Subcutaneous abdominal adipose tissue (tissue), 5 donors: ENCODE data around the gene CD14.

ENCODE experiments used
- H3K27ac ChIP-seq: one replicate; pipeline ENCODE4 v1.7.0; 2013; ENCODE audit warnings: low read depth, mild to moderate bottlenecking, inconsistent platforms, low read length, moderate library complexity
- H3K27me3 ChIP-seq, 5 donors: one replicate each; pipeline ENCODE4 v1.7.0; 2013; ENCODE audit warnings: low read length in 5 of 5, inconsistent platforms in 1 of 5; ENCODE audit not compliant: control insufficient read depth in 5 of 5, insufficient read depth in 4 of 5
- H3K36me3 ChIP-seq, 5 donors: one replicate each; pipeline ENCODE4 v1.7.0; 2013; ENCODE audit warnings: low read length in 5 of 5; ENCODE audit not compliant: control insufficient read depth in 5 of 5, insufficient read depth in 5 of 5
- H3K4me1 ChIP-seq, 5 donors: one replicate each; pipeline ENCODE4 v1.7.0; 2013; ENCODE audit warnings: low read length in 5 of 5, mild to moderate bottlenecking in 3 of 5, moderate library complexity in 1 of 5; ENCODE audit not compliant: control insufficient read depth in 5 of 5, insufficient read depth in 5 of 5
- H3K4me3 ChIP-seq, 5 donors: one replicate each; pipeline ENCODE4 v1.7.0; 2013; ENCODE audit warnings: low read length in 5 of 5, low read depth in 1 of 5
- H3K9ac ChIP-seq, 5 donors: one replicate each; pipeline ENCODE4 v1.7.0; 2013; ENCODE audit warnings: low read length in 5 of 5, mild to moderate bottlenecking in 4 of 5, moderate library complexity in 3 of 5
- H3K9me3 ChIP-seq, 5 donors: one replicate each; pipeline ENCODE4 v1.7.0; 2013; ENCODE audit warnings: low read length in 5 of 5; ENCODE audit not compliant: control insufficient read depth in 5 of 5
- donor health status: healthy.
- donor health status: healthy.
- donor health status: healthy.
- donor health status: healthy.
- donor health status: healthy.

Gene CD14

DNA sequence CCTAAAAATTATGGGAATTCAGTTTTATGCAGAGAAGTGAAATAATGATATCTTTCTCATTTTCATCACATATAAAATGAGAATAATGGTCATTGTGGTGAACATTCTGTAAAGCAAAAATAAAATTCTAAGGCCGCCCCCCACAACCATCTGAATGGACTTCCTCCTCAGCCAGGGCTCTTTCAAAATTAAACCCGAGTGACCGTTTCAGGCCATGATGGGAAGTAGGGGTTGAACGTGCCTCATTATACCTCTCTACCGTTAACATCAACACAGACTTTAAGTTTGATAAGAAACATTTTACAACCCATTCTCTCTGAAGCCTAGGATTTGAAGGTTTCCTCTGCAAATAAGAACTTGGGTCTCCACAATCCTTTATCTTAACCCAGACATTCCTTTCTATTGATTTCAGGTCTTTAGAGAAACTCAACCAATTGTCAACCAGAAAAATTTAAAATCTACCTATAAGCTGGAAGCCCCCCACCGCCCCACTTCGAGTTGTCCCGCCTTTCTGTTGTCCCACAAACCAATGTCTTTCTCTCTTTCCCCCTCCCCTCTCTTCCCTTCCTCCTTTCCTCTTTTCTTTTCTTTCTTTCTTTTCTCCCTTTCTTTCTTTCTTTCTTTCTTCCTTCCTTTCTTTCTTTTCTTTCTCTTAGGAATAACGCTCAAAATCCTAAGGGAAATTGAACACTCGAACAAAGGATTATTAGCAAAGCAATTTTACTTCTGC lies 4.6 kb upstream of the CD14 start:
- Histone ChIP-seq H3K36me3 (peaks cover 0 to 11% (median 6%) of the 10 kb centered on the region in 5 donors), H3K4me3 (no peak overlapping the region), H3K27me3 (no peaks in the 10 kb centered on the region), H3K9me3 (no peaks in the 10 kb centered on the region), H3K9ac (no peak overlapping the region), H3K27ac (no peak overlapping the region), H3K4me1 (peaks cover 10 to 42% (median 32%) of the 10 kb centered on the region in 5 donors)

DNA sequence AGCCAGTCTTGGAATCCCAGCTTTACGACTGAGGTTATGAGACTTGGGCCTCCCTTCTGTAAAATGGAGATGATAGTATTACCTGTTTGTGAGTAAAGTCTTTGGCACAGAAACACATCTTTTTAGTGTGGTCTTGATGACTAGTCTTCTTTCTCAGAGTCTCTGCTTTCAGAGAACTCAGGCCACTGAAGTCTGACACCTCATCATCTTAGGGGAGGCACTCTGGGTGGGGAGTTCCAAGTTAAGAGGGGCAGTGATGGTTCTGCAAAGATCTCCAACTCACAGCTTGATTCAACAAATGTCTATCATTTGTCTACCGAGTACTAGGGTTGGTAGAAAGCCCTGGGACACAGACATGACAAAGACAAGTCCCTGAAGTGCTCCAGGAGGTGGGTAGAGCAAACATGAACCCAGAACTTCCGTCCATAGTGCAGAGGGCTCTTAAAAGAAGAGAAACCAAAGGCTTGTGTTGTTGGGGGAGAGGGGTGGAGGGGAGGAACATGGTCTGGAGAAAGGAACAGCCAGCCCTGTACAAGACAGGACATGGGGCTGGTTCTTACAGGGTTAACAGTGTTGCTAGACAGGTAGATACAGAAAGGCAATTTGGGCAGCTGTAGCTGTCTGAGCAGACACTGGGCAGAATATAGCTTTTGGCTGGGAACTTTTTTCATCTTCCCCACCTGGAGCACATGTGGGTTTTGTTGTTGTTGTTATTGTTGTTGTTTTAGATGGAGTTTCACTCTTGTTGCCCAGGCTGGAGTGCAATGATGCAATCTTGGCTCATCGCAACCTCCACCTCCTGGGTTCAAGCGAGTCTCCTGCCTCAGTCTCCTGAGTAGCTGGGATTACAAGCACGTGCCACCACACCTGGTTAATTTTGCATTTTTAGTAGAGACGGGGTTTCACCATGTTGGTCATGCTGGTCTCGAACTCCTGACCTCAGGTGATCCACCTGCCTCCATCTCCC lies 2.6 kb upstream of the CD14 start:
- Histone ChIP-seq H3K4me1 (peaks cover 10 to 51% (median 38%) of the 10 kb centered on the region in 5 donors), H3K4me3 (no peak overlapping the region), H3K27me3 (no peaks in the 10 kb centered on the region), H3K36me3 (no peaks in the 10 kb centered on the region), H3K27ac (no peak overlapping the region), H3K9me3 (no peaks in the 10 kb centered on the region), H3K9ac (no peak overlapping the region)

DNA sequence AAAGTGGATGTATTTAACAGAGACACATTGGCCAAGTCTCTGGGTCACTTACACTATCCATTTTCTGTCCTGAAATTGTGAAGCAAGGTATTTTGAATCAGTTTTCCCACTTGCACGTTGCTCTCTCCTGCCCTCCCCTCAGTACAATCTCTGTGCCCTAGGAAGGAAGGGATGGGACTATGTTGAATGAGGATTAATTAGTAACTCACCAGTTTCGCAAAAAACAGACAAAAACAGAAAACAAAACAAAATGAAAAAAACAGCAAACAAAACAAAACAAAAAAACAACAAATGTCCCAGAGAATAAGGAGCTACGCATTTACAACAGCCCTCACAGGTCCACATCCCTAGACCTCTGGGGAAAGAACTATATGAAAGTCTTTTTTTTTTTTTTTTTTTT lies 1.1 kb upstream of the CD14 start:
- H3K27me3 ChIP-seq: no peaks in the 10 kb centered on the region
- peak overlapping the region in 1 of 5 donors; percentile 27 for H3K4me3 ChIP-seq
- H3K27ac ChIP-seq: peak overlapping the region; percentile 80
- H3K4me1 ChIP-seq: peaks cover 7 to 38% (median 28%) of the 10 kb centered on the region in 5 donors
- no peaks in the 10 kb centered on the region for H3K9me3 ChIP-seq
- no peaks in the 10 kb centered on the region for H3K36me3 ChIP-seq
- no peak overlapping the region for H3K9ac ChIP-seq

GRCh38 chr5:140633501-140633900 lies 526 bp upstream of the CD14 start:
- Histone ChIP-seq H3K4me1 (peaks cover 4 to 34% (median 24%) of the 10 kb centered on the region in 5 donors), H3K27me3 (no peaks in the 10 kb centered on the region), H3K27ac (peak overlapping the region; percentile 80), H3K36me3 (no peaks in the 10 kb centered on the region), H3K4me3 (peak overlapping the region in 4 of 5 donors; percentile 73 to 92 (median 82)), H3K9me3 (peaks cover 0 to under 1% (median 0%) of the 10 kb centered on the region in 5 donors), H3K9ac (peak overlapping the region in 2 of 5 donors; percentile 44 to 54)

- Histone ChIP-seq H3K9ac (peak overlapping the region; percentile 24 to 87 (median 61)), H3K27me3 (no peaks in the 10 kb centered on the region)
These were observed 482 bp downstream of the CD14 start for GRCh38 chr5:140632366-140633020.

GRCh38 chr5:140631831-140632365 lies 1.1 kb downstream of the CD14 start:
- Histone ChIP-seq H3K27me3 (no peaks in the 10 kb centered on the region), H3K36me3 (no peaks in the 10 kb centered on the region), H3K4me1 (peaks cover 4 to 28% (median 24%) of the 10 kb centered on the region in 5 donors), H3K9ac (peak overlapping the region; percentile 24 to 87 (median 61)), H3K9me3 (peaks cover 0 to 6% (median 0%) of the 10 kb centered on the region in 5 donors), H3K4me3 (peak overlapping the region; percentile 73 to 92 (median 84)), H3K27ac (peak overlapping the region; percentile 80)

More at GRCh38 chr5:140632366-140633020, 482 bp downstream of the CD14 start:
- Histone ChIP-seq H3K4me1 (peaks cover 4 to 28% (median 24%) of the 10 kb centered on the region in 5 donors), H3K27ac (peak overlapping the region; percentile 80), H3K4me3 (peak overlapping the region; percentile 73 to 92 (median 84)), H3K9me3 (peaks cover 0 to 6% (median 0%) of the 10 kb centered on the region in 5 donors), H3K36me3 (no peaks in the 10 kb centered on the region)

DNA sequence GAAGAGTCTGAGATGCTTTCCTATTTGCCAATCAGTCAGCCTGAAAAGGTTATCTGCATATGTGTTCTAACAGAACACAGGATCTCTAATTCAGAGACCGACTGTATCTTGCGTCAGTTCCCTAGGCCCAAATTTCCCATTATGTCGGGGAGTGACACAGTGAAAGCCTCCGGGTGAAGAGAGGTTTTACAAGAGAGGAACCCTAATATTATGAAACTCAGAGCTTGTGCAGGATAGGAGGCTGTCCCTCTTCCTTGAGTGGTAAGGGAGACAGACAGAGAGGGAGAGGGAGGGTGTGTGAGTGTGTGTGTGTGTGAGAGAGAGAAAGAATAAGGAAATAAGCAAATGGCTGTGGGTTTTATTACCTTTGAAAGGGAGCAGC lies 1.9 kb downstream of the CD14 start:
- H3K27me3 ChIP-seq: no peaks in the 10 kb centered on the region
- peak overlapping the region in 4 of 5 donors; percentile 24 to 87 (median 44) for H3K9ac ChIP-seq
- H3K4me3 ChIP-seq: peak overlapping the region; percentile 73 to 92 (median 84)
- H3K27ac ChIP-seq: peak overlapping the region; percentile 50
- H3K9me3 ChIP-seq: peaks cover 0 to 6% (median 0%) of the 10 kb centered on the region in 5 donors
- H3K4me1 ChIP-seq: peaks cover 4 to 28% (median 24%) of the 10 kb centered on the region in 5 donors
- H3K36me3 ChIP-seq: no peaks in the 10 kb centered on the region

GRCh38 chr5:140630292-140631035 lies 2.5 kb downstream of the CD14 start:
- H3K36me3 ChIP-seq: no peaks in the 10 kb centered on the region
- peaks cover 0 to 6% (median 0%) of the 10 kb centered on the region in 5 donors for H3K9me3 ChIP-seq
- no peaks in the 10 kb centered on the region for H3K27me3 ChIP-seq
- peaks cover 4 to 28% (median 24%) of the 10 kb centered on the region in 5 donors for H3K4me1 ChIP-seq
- peak overlapping the region; percentile 24 to 87 (median 62) for H3K9ac ChIP-seq
- H3K27ac ChIP-seq: peak overlapping the region; percentile 50
- H3K4me3 ChIP-seq: peak overlapping the region; percentile 73 to 92 (median 84)

GRCh38 chr5:140628711-140629110 lies 4.3 kb downstream of the CD14 start:
- Histone ChIP-seq H3K27me3 (no peaks in the 10 kb centered on the region), H3K4me1 (peaks cover 4 to 24% (median 22%) of the 10 kb centered on the region in 5 donors), H3K9me3 (peaks cover 0 to 6% (median 0%) of the 10 kb centered on the region in 5 donors), H3K9ac (no peak overlapping the region), H3K4me3 (peak overlapping the region in 2 of 5 donors; percentile 10 to 48), H3K36me3 (no peaks in the 10 kb centered on the region), H3K27ac (no peak overlapping the region)
